Retinal pigment epithelial cell (primary cell): ENCODE results near the gene CLPTM1L.

ENCODE experiments used
- DNase-seq: peaks from one replicate; pipeline ENCODE4 v3.0.0-alpha.2; 2010; ENCODE audit warnings: low read depth
- H3K4me3 ChIP-seq: 2 replicates; pipeline ENCODE4 v1.5.1; 2011; ENCODE audit warnings: mild to moderate bottlenecking, low read length, control low read depth, moderate library complexity
- CTCF ChIP-seq: conservative IDR thresholded peaks from 2 replicates; pipeline ENCODE4 v1.5.1; 2011; ENCODE audit warnings: low read depth, low read length, control low read depth, inconsistent platforms

CLPTM1L gene

GRCh38 chr5:1319436-1320256, 25.3 kb downstream of the CLPTM1L start:
- no peak for TF ChIP-seq CTCF
- no peak for DNase-seq
- no peak overlapping the region for H3K4me3 ChIP-seq

GRCh38 chr5:1318659-1319251, 26.1 kb downstream of the CLPTM1L start:
- TF ChIP-seq CTCF = no peak
- no peak for DNase-seq
- no peak overlapping the region for H3K4me3 ChIP-seq

GRCh38 chr5:1317921-1318565, 26.9 kb downstream of the CLPTM1L start:
- H3K4me3 ChIP-seq = no peak overlapping the region
- no peak for TF ChIP-seq CTCF
- DNase-seq = no peak

GRCh38 chr5:1316588-1317340, 28.1 kb downstream of the CLPTM1L start:
- no peak for DNase-seq
- no peak overlapping the region for H3K4me3 ChIP-seq
- TF ChIP-seq CTCF = no peak

- DNase-seq = no peak
- no peak overlapping the region for H3K4me3 ChIP-seq
- no peak for TF ChIP-seq CTCF
Observed at GRCh38 chr5:1315709-1316587, 29.0 kb downstream of the CLPTM1L start.

GRCh38 chr5:1315018-1315708, 29.7 kb downstream of the CLPTM1L start:
- TF ChIP-seq CTCF = no peak
- H3K4me3 ChIP-seq = no peak overlapping the region
- no peak for DNase-seq
